ENCODE results near the gene RAPGEF4.
"Not testable (repeated sequence)": the region's sequence is repeated elsewhere in the genome, so short reads cannot be mapped to it uniquely, and the experiment has no call there.

RAPGEF4 gene

DNA sequence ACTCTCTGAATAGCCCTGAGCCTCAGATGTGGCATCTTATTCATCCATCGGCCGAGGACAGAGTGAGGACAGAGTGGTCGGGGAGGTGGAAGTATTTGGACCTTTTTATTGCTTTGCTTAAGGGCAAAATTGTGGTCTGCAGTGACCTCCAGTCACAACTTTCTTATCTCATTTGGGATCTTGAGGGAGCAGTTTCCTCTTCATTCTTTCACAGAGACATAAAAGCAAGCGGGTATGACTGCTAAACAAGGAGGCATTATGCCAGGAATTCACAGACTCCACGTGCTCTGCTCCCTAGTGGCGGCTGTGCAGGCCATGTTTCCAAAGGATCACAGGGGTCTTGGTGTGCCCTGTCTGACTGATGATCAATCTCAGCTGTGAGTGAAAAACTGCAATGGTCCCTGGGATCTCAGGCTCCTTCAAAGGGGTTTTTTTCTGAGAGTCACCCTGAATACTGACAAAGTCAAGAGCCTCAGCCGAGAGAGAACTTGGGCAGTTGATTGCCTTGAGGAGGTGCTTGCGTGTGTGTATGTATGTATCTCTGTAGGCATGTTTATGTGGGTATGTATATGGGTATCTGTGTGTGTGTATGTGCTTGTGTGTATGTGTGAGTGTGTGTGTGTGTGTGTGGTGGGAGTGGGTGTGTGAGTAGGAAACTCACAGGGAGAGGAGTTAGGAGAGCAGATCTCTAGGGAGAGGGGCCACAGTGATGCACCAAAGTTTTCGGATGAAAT is 47.7 kb downstream of the RAPGEF4 start:
- no peak overlapping the region for H3K4me3 ChIP-seq (ENCODE audit: low read depth, low read length)
- TF ChIP-seq, protein P1, sequence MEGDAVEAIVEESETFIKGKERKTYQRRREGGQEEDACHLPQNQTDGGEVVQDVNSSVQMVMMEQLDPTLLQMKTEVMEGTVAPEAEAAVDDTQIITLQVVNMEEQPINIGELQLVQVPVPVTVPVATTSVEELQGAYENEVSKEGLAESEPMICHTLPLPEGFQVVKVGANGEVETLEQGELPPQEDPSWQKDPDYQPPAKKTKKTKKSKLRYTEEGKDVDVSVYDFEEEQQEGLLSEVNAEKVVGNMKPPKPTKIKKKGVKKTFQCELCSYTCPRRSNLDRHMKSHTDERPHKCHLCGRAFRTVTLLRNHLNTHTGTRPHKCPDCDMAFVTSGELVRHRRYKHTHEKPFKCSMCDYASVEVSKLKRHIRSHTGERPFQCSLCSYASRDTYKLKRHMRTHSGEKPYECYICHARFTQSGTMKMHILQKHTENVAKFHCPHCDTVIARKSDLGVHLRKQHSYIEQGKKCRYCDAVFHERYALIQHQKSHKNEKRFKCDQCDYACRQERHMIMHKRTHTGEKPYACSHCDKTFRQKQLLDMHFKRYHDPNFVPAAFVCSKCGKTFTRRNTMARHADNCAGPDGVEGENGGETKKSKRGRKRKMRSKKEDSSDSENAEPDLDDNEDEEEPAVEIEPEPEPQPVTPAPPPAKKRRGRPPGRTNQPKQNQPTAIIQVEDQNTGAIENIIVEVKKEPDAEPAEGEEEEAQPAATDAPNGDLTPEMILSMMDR (IDR thresholded peaks at IDR 0.05; ENCODE audit: insufficient read depth, low read depth, low read length, missing control alignments), result no peak
- DNase-seq (ENCODE audit: low read depth), result no peak

DNA sequence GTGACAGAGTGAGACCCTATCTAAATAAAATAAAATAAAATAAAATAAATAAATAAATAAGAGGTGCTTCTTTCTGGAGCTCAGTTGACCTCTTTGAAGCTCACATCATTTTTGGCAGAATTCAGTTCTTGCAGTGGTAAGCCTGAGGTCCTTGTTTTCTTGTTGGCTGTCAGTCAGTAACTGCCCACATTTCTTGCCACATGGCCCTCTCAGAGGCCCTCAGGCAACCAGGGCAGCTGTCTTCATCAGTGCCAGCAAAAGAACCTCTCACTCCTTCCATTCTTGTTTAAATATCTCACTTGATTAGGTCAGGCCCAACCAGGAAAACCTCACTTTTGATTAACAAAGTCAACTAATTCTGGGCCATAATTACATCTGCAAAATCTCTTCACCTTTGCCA is 53.2 kb downstream of the RAPGEF4 start:
- TF ChIP-seq, protein P1 (IDR thresholded peaks at IDR 0.05; ENCODE audit: insufficient read depth, low read depth, low read length, missing control alignments), result no peak
- H3K4me3 ChIP-seq (ENCODE audit: low read depth, low read length), result no peak overlapping the region
- no peak for DNase-seq (ENCODE audit: low read depth)

DNA sequence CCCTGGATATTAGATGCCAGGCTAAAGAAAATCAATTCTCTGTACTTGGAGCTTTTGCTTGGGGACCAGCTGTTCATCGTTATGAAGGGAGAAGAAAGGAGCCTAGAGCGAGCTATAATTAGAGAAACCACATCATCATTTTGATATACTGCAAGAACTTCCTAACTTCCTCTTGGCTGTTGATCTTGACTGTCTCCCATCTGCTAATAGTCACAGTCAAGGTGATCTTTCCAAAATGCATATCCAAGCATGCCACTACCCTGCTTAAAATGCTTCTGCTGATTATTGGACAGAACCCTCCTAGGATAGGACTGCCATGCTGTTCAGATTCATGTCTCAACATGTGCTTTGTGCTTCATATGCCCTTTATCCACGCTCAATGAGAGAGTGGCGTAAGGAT is 54.8 kb downstream of the RAPGEF4 start:
- TF ChIP-seq, protein P1 (IDR thresholded peaks at IDR 0.05; ENCODE audit: insufficient read depth, low read depth, low read length, missing control alignments), result no peak
- DNase-seq (ENCODE audit: low read depth), result no peak
- no peak overlapping the region for H3K4me3 ChIP-seq (ENCODE audit: low read depth, low read length)

DNA sequence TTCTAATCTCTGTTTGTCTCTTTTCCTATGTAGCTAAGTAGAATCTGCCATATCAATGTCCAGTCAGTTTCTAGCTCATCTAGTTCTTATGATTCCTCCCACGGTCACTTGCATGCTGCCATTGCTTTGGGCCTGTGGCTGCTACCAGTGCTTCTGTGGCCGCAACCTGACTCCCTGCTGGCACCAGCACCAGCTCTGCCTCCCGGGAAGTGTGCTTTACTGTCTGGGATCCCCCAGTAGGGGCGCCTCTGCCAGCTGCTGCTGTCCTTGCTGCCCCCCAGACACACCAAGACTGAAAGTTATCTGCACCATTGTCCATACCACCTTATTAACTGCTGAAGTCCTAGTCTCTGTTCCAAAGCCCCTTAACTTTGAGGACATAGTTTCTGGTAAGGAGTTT is 56.3 kb downstream of the RAPGEF4 start:
- H3K4me3 ChIP-seq (ENCODE audit: low read depth, low read length), result no peak overlapping the region
- TF ChIP-seq, protein P1 (IDR thresholded peaks at IDR 0.05; ENCODE audit: insufficient read depth, low read depth, low read length, missing control alignments), result no peak
- no peak for DNase-seq (ENCODE audit: low read depth)

DNA sequence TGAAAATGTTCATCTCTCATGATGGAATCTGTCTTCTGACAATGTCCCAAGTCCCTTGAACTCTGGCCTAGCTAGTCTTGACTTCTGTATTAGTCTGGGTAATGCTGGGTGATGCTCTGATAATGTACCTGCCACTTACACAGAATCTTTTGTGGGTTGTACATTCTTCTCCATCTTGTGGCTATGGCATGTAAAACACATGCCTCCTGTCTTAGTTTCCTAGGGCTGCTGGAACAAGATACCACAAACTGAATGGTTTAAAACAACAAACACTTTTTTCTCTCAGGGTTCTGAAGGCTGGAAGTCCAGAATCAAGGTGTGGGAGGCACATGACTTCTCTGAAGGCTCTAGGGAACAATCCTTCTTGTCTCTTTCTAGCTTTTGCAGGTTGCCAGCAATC is 57.1 kb downstream of the RAPGEF4 start:
- no peak overlapping the region for H3K4me3 ChIP-seq (ENCODE audit: low read depth, low read length)
- TF ChIP-seq, protein P1 (IDR thresholded peaks at IDR 0.05; ENCODE audit: insufficient read depth, low read depth, low read length, missing control alignments), result no peak
- DNase-seq (ENCODE audit: low read depth), result no peak

DNA sequence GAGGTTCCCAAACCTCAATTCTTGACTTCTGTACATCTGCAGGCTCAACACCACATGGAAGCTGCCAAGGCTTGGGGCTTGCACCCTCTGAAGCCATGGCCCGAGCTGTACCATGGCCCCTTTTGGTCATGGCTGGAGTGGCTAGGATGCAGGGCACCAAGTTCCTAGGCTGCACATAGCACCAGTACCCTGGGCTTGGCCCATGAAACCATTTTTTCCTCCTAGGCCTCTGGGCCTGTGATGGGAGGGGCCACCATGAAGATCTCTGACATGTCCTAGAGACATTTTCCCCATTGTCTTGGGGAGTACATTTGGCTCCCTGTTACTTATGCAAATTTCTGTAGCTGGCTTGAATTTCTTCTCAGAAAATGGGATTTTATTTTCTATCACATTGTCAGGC is 67.7 kb downstream of the RAPGEF4 start:
- H3K4me3 ChIP-seq (ENCODE audit: low read depth, low read length); DNase-seq (ENCODE audit: low read depth): not testable (repeated sequence)

DNA sequence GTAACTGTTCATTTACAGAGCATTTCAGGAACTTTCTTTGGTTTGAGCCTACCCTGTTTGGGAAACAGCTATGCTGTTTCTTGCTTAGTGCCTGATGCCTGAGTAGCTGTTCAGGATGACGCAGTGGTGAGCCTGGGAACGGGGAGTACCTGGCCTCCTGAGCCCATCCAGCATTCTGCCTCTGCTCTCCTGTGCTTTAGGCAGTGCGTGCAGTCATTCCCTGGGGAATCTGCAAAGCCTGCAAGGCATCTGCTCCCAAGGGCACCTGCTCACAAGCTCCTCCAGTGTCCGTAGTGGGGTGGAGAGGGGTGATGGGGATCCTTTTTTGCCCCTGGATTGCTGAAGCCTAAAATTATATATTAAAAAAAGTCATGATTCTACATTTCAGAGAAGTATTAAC is 68.8 kb downstream of the RAPGEF4 start:
- no peak for DNase-seq (ENCODE audit: low read depth)
- TF ChIP-seq, protein P1 (IDR thresholded peaks at IDR 0.05; ENCODE audit: insufficient read depth, low read depth, low read length, missing control alignments), result no peak

More for the DNA sequence above, 68.8 kb downstream of the RAPGEF4 start:
- H3K4me3 ChIP-seq (ENCODE audit: low read depth, low read length), result no peak overlapping the region
